ENCODE measurements around the gene NUMA1. TPM values are rescaled to one million over a fixed set of nuclear protein-coding genes. Genes with fewer than 3 reads are reported as not detected.

Gene NUMA1, protein sequence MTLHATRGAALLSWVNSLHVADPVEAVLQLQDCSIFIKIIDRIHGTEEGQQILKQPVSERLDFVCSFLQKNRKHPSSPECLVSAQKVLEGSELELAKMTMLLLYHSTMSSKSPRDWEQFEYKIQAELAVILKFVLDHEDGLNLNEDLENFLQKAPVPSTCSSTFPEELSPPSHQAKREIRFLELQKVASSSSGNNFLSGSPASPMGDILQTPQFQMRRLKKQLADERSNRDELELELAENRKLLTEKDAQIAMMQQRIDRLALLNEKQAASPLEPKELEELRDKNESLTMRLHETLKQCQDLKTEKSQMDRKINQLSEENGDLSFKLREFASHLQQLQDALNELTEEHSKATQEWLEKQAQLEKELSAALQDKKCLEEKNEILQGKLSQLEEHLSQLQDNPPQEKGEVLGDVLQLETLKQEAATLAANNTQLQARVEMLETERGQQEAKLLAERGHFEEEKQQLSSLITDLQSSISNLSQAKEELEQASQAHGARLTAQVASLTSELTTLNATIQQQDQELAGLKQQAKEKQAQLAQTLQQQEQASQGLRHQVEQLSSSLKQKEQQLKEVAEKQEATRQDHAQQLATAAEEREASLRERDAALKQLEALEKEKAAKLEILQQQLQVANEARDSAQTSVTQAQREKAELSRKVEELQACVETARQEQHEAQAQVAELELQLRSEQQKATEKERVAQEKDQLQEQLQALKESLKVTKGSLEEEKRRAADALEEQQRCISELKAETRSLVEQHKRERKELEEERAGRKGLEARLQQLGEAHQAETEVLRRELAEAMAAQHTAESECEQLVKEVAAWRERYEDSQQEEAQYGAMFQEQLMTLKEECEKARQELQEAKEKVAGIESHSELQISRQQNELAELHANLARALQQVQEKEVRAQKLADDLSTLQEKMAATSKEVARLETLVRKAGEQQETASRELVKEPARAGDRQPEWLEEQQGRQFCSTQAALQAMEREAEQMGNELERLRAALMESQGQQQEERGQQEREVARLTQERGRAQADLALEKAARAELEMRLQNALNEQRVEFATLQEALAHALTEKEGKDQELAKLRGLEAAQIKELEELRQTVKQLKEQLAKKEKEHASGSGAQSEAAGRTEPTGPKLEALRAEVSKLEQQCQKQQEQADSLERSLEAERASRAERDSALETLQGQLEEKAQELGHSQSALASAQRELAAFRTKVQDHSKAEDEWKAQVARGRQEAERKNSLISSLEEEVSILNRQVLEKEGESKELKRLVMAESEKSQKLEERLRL (N-terminal part only)
- 120 and 132 TPM in 2 replicates for total RNA-seq (2014; rRNA removed)
- 69.9 TPM for polyA plus RNA-seq (2012)

DNA sequence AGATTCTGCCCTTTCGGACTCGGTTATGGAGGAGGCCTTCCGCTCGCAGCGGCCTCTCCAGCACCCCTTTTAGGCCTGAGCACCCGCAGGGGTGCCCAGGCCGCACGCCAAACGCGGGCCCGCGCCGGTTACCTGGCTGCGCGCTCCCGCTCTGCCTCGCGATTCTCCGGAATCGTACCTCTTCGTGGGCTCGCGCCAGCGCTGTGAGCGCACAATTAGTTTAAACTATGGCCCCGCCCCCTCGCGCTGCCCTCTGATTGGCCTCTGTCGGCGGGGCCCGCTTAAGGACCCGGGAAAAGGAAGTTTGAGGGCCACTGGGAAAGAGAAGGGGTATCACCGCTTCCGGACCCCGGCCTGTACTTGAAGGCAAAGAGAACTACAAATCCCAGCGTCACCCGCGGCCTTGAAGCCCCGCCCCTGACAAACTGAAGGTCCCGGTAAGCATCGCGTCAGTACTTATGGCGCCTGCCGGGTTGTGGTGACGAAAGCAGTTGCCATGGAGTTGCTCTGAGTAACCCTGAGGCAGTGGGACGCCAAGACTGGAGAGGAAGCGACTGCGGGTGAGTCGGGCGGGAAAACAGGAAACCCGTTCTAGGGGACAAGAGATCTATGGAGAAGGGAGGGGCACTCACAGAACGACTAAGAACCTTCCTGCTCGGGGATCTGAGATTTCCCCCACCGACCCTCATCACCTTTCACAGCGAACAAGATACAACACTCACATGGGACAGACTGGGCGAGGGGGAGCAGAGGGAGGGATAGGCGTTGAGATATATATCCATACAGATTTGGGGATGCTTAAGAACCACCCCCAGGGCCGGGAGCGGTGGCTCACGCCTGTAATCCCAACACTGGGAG lies at the start of gene NUMA1, which contains the start of gene LRRC51:
Gene NUMA1, minus strand, starts transcription at position 217 of the 858 bp plus-strand sequence. CDS start 44,599 bp downstream, outside the sequence.
Gene LRRC51, plus strand, starts transcription at position 525 of the 858 bp plus-strand sequence. CDS start 8,234 bp downstream, outside the sequence.
- DNase-seq (ENCODE audit: low read depth): peak; percentile 100

- no peak for DNase-seq (ENCODE audit: low read depth)
Measured at GRCh38 chr11:72129381-72129780, 49.0 kb upstream of the NUMA1 start.

GRCh38 chr11:72127923-72128322 lies 47.6 kb upstream of the NUMA1 start:
- DNase-seq (ENCODE audit: low read depth): no peak

- DNase-seq (ENCODE audit: low read depth): no peak
Measured at GRCh38 chr11:72125956-72126355, 45.6 kb upstream of the NUMA1 start.

DNA sequence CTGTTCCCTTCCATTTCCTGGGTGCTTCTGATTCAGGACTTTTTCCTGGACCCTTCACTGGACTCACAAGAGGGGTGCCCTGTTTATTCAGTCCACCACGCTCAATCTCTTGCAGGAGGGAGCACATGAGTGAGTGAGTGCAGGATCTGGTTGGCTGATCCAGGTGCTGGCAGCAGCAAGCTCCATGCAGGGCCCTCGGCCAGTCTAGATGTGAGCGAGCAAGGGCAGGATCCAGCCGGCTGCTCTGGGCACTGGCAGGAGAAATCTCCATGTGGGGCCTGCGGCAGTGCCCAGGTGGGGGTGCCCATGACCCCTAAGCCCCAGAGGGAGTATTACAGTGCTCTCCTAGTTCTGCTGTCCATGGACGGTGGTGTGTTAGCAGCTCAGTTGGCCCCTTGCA lies 43.7 kb upstream of the NUMA1 start:
- no peak for DNase-seq (ENCODE audit: low read depth)

- DNase-seq (ENCODE audit: low read depth): no peak
Measured at GRCh38 chr11:72123117-72123653, 42.8 kb upstream of the NUMA1 start.

DNA sequence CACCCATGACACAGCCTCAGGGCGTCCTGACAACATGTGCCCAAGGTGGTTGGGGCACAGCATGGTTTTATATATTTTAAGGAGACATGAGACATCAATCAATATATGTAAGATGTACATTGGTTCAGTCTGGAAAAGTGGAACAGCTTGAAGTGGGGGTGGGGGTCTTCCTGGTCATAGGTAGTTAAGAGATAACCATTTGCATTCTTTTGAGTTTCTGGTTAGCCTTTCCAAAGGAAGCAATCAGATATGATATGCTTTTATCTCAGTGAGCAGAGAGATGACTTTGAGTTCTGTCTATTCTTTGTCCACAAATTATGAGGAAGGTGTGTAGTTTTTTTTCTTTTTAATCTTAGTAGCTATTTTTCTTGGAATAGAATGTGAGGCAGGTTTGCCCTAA lies 42.3 kb upstream of the NUMA1 start:
- no peak for DNase-seq (ENCODE audit: low read depth)

- DNase-seq (ENCODE audit: low read depth): no peak
Measured at GRCh38 chr11:72120930-72121329, 40.6 kb upstream of the NUMA1 start.

- DNase-seq (ENCODE audit: low read depth): no peak
Measured at GRCh38 chr11:72119198-72119597, 38.9 kb upstream of the NUMA1 start.

- DNase-seq (ENCODE audit: low read depth): no peak
Measured at GRCh38 chr11:72116019-72116755, 35.8 kb upstream of the NUMA1 start.

- DNase-seq (ENCODE audit: low read depth): no peak
Measured at GRCh38 chr11:72114570-72114969, 34.2 kb upstream of the NUMA1 start.

- peak; percentile 55 for DNase-seq (ENCODE audit: low read depth)
Measured at GRCh38 chr11:72112978-72113808, 32.9 kb upstream of the NUMA1 start.

GRCh38 chr11:72112143-72112977 lies 32.0 kb upstream of the NUMA1 start, which contains the start of gene ANAPC15:
Gene ANAPC15, minus strand, starts transcription at chr11:72112695. Its CDS starts 1,419 bp downstream, at chr11:72111276.
- peak; percentile 100 for DNase-seq (ENCODE audit: low read depth)

- peak; percentile 27 for DNase-seq (ENCODE audit: low read depth)
Measured at GRCh38 chr11:72111300-72112142, 31.2 kb upstream of the NUMA1 start.

DNA sequence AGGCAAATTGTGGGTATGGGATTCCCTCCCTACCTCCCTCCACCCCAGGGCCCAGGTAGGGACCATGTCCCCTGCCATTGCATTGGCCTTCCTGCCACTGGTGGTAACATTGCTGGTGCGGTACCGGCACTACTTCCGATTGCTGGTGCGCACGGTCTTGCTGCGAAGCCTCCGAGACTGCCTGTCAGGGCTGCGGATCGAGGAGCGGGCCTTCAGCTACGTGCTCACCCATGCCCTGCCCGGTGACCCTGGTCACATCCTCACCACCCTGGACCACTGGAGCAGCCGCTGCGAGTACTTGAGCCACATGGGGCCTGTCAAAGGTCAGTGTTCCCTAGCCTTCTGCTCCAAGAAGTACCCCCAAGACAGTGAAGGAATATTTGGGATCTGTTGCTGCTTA lies 25.5 kb upstream of the NUMA1 start, which contains the start of gene TOMT:
Gene TOMT, plus strand, starts transcription at position 37 of the 400 bp plus-strand sequence. Its CDS starts 28 bp downstream, at position 65.
- no peak for DNase-seq (ENCODE audit: low read depth)

DNA sequence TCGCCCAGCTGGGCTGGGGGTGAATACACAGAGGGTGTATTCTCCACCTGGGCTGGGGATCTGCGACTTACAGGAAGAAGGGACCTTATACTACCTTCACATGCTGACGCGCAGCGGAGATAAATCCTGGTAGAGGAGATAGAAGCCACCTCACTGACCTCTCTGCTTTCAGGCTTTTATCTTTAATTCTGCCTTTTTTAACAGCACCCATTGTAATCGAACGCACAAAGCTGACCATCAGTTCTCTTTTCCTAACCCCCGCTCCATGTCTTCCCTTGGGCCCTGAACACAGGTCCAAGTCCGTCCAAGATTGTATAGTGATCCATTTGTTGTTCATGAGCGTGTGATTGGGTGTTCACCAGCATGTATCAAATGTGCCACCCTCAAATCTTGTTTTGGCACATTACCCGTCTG lies 23.4 kb upstream of the NUMA1 start:
- DNase-seq (ENCODE audit: low read depth): no peak
